Measurements from ENCODE around the gene ASZ1.

Gene ASZ1

GRCh38 chr7:117401293-117402002 is 25.8 kb downstream of the ASZ1 start:
- DNase-seq (ENCODE audit: low read depth) = no peak

GRCh38 chr7:117399820-117400422 is 27.4 kb downstream of the ASZ1 start:
- DNase-seq (ENCODE audit: low read depth) = no peak

DNA sequence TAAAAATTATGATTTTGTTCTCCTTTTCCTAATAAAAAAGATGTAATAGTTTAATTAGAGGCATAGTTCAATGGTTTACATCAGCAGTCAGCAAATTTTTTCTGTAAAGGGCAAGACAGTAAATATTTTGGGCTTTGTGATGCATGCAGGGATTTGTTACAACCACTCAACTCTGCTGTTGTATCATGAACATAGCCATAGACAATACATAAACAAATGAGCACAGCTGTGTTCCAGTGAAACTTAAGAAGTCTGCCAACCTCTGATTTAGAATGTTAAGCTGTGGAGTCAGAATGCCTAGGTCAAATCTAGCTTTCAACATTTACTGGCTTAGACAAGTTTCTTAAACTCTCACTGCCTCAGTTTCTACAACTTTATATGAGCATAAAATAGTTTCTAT is 31.6 kb downstream of the ASZ1 start:
- no peak for DNase-seq (ENCODE audit: low read depth)

- no peak for DNase-seq (ENCODE audit: low read depth)
Measured at GRCh38 chr7:117393781-117394180, 33.5 kb downstream of the ASZ1 start.

GRCh38 chr7:117389871-117390270 is 37.4 kb downstream of the ASZ1 start:
- DNase-seq (ENCODE audit: low read depth) = no peak

DNA sequence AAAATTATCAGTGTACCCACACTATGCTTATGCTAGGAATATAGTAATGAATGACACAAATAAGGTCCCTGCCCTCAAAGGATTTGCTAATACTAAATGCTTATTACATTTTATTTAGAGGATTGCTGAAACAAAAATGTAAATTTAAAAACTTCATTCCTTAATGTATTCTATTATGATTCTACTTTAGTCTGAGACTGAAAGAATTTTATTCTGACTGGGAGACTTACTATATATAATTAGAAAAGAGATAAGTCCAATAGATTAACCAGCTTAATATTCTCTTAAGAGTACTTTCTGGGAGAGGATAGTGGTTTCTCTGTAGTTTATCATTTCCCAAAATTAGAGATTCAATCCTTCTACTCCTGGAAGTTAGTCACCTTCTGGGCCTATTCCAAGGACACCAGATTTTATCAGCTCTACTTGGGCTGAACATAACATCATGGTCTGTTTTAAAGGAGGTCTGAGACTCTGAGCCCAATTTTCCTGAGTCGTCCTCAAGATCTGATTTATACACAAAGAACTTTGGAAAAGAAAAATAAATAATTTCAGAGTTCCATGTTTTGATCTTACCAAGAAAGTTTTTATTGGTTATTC is 41.1 kb downstream of the ASZ1 start:
- DNase-seq (ENCODE audit: low read depth) = no peak

- DNase-seq (ENCODE audit: low read depth) = peak; percentile 18
Measured at GRCh38 chr7:117385363-117386109, 41.8 kb downstream of the ASZ1 start.

DNA sequence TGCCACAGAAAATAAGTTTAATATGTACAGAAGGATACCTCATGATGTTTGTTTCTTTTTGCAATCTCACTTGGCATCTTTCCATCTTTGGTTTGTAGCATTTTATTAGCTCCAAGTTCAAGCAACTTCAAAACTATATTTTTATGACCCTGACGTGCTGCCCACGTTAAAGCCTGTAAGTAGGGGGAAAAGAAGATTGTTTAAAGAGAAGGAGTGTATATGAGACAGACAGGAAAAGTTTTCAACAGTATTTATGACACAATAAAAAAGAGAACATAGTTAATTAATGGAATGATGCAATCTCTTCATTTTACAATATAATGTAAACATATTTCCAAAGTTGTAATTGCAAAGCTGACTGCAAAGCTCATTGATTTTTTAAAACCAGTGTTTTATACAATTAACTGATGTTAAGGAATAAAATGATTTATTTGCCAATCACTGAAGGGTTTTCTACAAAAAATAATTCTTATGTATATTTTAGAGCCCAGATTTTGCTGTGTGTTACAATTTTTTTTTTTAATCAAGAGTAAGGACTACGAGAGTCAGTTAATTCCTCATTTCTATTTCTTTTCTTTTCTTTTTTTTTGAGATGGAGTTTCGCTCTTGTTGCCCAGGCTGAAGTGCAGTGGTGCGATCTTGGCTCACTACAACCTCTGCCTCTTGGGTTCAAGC is 42.5 kb downstream of the ASZ1 start:
- DNase-seq (ENCODE audit: low read depth) = no peak

DNA sequence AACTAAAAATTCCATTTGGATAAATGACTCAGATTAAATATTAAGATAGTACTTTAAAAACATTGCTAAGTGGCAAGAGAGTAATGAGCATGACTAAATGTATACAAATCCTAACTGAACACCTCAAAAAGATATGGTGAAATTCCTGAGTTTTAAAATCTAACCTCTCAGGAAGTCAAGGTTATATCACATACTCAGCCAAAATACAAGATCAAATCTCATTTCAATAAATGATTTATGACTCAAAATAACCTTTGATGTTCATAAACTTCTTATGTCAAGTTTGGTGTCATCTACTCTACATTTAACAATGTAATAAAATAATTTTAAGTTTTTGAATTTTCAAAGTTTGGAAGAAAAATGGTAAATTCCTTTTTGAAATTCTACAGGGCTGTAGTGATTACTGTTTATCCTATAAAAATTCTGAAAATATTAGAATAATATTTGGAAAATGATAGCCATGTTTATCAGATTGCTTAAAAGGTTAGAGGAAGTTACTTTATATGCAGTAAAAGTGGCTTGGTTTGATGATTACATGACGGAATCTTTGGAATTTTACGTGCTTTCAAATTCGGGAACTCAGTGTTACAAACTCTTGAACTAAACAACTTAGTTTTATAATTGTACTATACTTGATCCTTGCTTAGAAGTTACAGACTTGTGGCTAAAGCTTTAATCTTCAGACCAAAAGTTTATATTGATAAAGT is 43.7 kb downstream of the ASZ1 start:
- DNase-seq (ENCODE audit: low read depth) = no peak

GRCh38 chr7:117383046-117383445 is 44.2 kb downstream of the ASZ1 start:
- no peak for DNase-seq (ENCODE audit: low read depth)

DNA sequence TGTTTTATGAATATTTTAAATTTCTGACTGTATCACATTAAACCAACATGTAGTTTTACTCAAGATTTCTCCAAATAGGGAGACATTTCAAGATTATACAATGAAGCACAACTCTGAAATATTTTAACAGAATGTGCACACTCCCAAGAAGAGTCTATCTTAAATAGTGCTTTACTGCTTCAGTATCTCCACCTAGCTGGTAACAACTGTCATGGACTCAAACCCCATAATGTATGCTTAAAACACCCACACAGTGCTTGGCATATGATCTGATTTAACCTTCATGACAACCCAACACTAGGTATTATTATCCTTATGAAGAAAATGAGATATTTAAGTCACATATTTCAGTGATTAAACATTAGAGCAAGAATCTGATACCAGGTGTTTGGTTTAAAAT is 45.9 kb downstream of the ASZ1 start:
- no peak for DNase-seq (ENCODE audit: low read depth)

GRCh38 chr7:117375380-117375779 is 51.9 kb downstream of the ASZ1 start:
- no peak for DNase-seq (ENCODE audit: low read depth)

DNA sequence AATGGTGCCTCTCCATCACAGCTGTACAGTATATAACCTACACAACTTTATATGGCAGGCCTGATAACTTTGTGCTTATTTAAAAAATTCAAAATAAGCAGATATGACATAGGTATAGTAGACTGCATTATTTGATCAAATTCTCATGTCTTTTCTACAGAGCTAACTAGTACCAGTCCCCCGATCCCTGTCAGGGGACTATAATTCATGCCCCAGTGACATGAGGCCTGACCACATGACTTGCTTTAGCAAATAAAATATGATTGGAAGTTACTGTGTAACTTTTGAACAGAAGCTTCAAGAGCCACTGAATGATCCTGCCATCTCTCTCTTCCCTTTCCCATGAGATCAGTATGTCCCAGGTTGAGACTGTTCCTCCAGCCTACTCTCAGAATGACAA is 55.2 kb downstream of the ASZ1 start:
- no peak for DNase-seq (ENCODE audit: low read depth)

- no peak for DNase-seq (ENCODE audit: low read depth)
Measured at GRCh38 chr7:117364339-117365080, 62.8 kb downstream of the ASZ1 start.

- no peak for DNase-seq (ENCODE audit: low read depth)
Measured at GRCh38 chr7:117362294-117362888, 64.9 kb downstream of the ASZ1 start.

- DNase-seq (ENCODE audit: low read depth) = no peak
Measured at GRCh38 chr7:117350027-117350426, 77.3 kb downstream of the ASZ1 start.

DNA sequence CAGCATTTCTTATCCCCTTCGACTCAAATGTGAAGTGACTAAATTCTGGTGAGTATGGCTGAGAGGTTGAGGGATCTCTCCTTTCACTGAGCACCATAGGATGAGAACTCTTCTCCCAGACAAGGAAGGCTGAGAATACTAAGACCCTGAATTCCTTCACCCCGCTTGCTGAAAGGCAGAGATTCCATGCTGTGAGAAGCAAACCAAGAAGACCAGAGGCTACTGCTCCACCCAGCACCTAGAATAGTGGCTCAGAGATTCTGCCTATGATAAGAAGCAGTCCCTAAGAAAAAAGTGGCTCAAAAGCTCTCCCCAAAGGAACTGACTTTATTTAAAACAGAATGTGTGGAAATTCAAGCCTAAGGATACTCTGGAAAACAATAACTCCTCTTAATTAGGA is 77.7 kb downstream of the ASZ1 start:
- no peak for DNase-seq (ENCODE audit: low read depth)

GRCh38 chr7:117347962-117348672 is 79.2 kb downstream of the ASZ1 start:
- DNase-seq (ENCODE audit: low read depth) = no peak

GRCh38 chr7:117347480-117347879 is 79.8 kb downstream of the ASZ1 start:
- no peak for DNase-seq (ENCODE audit: low read depth)

- DNase-seq (ENCODE audit: low read depth) = no peak
Measured at GRCh38 chr7:117346161-117346560, 81.1 kb downstream of the ASZ1 start.

Measured in HS-5 (cell line).